ENCODE measurements around the gene TRMT2A.

The TRMT2A gene

DNA sequence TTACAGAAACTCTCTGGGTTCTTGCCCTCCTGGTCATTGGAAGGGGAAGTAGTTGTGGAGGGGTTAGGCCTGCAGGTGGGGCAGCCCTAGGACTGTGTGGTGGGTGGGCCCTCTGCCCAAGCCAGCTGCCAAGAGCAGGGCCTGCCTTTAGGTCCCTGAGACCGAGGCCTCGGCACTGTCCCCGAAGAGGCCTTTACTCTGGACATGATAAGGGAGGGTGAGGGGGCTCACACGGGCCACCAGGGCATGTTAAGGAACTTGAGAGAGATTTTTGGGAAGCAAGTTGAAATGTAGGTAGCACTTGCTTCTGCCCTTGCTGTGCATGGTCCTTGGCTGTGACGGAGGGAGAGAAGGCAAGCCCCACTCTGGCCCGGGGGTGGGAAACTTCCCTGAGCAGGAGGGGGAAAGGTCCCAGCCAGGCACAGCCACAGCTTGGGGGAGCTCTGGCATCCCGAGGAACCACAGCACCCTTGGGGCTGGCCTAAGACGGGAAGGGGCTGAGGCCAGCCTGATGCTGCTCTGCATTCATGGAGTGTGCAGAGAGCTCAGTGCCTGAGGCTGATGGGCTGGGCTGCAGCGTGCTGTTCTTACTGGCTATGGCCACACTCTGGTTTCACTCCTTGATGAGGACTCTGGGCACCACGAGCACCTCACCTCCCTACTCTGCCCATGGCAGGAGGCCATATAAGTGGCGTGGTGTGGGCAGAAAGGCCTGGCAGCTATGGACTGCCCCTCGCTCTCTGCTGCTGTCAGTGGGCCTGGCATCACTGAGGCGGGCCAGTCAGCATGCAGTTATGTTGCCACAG, 8.9 kb downstream of the TRMT2A start:
- H3F3A ChIP-seq (ENCODE audit: insufficient read depth) = peaks cover 15% of the 10 kb centered on the region

GRCh38 chr22:20107471-20107901, 9.5 kb downstream of the TRMT2A start:
- no peaks in the 10 kb centered on the region for H3K9me2 ChIP-seq (replicated peaks; ENCODE audit: insufficient read depth, low read length)
- no peaks in the 10 kb centered on the region for H3K79me2 ChIP-seq (ENCODE audit: insufficient read depth, low read length)
- H3F3A ChIP-seq (ENCODE audit: insufficient read depth) = peaks cover 15% of the 10 kb centered on the region
- H3K4me2 ChIP-seq (ENCODE audit: low read depth, low read length, poor library complexity, severe bottlenecking) = no peak overlapping the region
- no peaks in the 10 kb centered on the region for H3K36me3 ChIP-seq (ENCODE audit: low read length)
- no peak overlapping the region for H2AFZ ChIP-seq (ENCODE audit: low read depth, low read length, severe bottlenecking)
- H3K4me3 ChIP-seq (ENCODE audit: insufficient read depth, low read length, poor library complexity, severe bottlenecking) = no peak overlapping the region
- H3K9ac ChIP-seq (ENCODE audit: low read length) = no peak overlapping the region
- TF ChIP-seq, protein P1, sequence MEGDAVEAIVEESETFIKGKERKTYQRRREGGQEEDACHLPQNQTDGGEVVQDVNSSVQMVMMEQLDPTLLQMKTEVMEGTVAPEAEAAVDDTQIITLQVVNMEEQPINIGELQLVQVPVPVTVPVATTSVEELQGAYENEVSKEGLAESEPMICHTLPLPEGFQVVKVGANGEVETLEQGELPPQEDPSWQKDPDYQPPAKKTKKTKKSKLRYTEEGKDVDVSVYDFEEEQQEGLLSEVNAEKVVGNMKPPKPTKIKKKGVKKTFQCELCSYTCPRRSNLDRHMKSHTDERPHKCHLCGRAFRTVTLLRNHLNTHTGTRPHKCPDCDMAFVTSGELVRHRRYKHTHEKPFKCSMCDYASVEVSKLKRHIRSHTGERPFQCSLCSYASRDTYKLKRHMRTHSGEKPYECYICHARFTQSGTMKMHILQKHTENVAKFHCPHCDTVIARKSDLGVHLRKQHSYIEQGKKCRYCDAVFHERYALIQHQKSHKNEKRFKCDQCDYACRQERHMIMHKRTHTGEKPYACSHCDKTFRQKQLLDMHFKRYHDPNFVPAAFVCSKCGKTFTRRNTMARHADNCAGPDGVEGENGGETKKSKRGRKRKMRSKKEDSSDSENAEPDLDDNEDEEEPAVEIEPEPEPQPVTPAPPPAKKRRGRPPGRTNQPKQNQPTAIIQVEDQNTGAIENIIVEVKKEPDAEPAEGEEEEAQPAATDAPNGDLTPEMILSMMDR (IDR thresholded peaks at IDR 0.05; ENCODE audit: insufficient read depth, low read length, poor library complexity, severe bottlenecking) = no peak
- no peak for TF ChIP-seq EZH2phosphoT487 (conservative IDR thresholded peaks at IDR 0.05; ENCODE audit: low read length)
- no peaks in the 10 kb centered on the region for H3K9me3 ChIP-seq (ENCODE audit: insufficient read depth, low read length)
- H3K27ac ChIP-seq (ENCODE audit: low read depth, low read length) = no peak overlapping the region
- H4K20me1 ChIP-seq (ENCODE audit: low read depth, low read length) = no peaks in the 10 kb centered on the region
- no peaks in the 10 kb centered on the region for H3K27me3 ChIP-seq (ENCODE audit: low read length)

More for the DNA sequence above, 8.9 kb downstream of the TRMT2A start:
- no peak overlapping the region for H3K4me2 ChIP-seq (ENCODE audit: low read depth, low read length, poor library complexity, severe bottlenecking)
- H4K20me1 ChIP-seq (ENCODE audit: low read depth, low read length) = no peaks in the 10 kb centered on the region
- H3K27me3 ChIP-seq (ENCODE audit: low read length) = no peaks in the 10 kb centered on the region
- no peaks in the 10 kb centered on the region for H3K9me3 ChIP-seq (ENCODE audit: insufficient read depth, low read length)
- H3K79me2 ChIP-seq (ENCODE audit: insufficient read depth, low read length) = no peaks in the 10 kb centered on the region
- TF ChIP-seq, protein P1 (IDR thresholded peaks at IDR 0.05; ENCODE audit: insufficient read depth, low read length, poor library complexity, severe bottlenecking) = no peak
- TF ChIP-seq EZH2phosphoT487 (conservative IDR thresholded peaks at IDR 0.05; ENCODE audit: low read length) = no peak
- no peak overlapping the region for H3K4me3 ChIP-seq (ENCODE audit: insufficient read depth, low read length, poor library complexity, severe bottlenecking)
- no peaks in the 10 kb centered on the region for H3K36me3 ChIP-seq (ENCODE audit: low read length)
- no peak overlapping the region for H2AFZ ChIP-seq (ENCODE audit: low read depth, low read length, severe bottlenecking)
- no peak overlapping the region for H3K27ac ChIP-seq (ENCODE audit: low read depth, low read length)
- H3K9ac ChIP-seq (ENCODE audit: low read length) = no peak overlapping the region
- no peaks in the 10 kb centered on the region for H3K9me2 ChIP-seq (replicated peaks; ENCODE audit: insufficient read depth, low read length)

GRCh38 chr22:20106849-20107237, 10.2 kb downstream of the TRMT2A start:
- no peak overlapping the region for H3K4me3 ChIP-seq (ENCODE audit: insufficient read depth, low read length, poor library complexity, severe bottlenecking)
- H3K9me2 ChIP-seq (replicated peaks; ENCODE audit: insufficient read depth, low read length) = no peaks in the 10 kb centered on the region
- no peaks in the 10 kb centered on the region for H3K27me3 ChIP-seq (ENCODE audit: low read length)
- H3K9ac ChIP-seq (ENCODE audit: low read length) = no peak overlapping the region
- no peak overlapping the region for H3K4me2 ChIP-seq (ENCODE audit: low read depth, low read length, poor library complexity, severe bottlenecking)
- H3F3A ChIP-seq (ENCODE audit: insufficient read depth) = peaks cover 12% of the 10 kb centered on the region
- no peaks in the 10 kb centered on the region for H4K20me1 ChIP-seq (ENCODE audit: low read depth, low read length)
- no peaks in the 10 kb centered on the region for H3K79me2 ChIP-seq (ENCODE audit: insufficient read depth, low read length)
- no peak for TF ChIP-seq EZH2phosphoT487 (conservative IDR thresholded peaks at IDR 0.05; ENCODE audit: low read length)
- TF ChIP-seq, protein P1 (IDR thresholded peaks at IDR 0.05; ENCODE audit: insufficient read depth, low read length, poor library complexity, severe bottlenecking) = no peak
- no peak overlapping the region for H3K27ac ChIP-seq (ENCODE audit: low read depth, low read length)
- H3K36me3 ChIP-seq (ENCODE audit: low read length) = no peaks in the 10 kb centered on the region
- H3K9me3 ChIP-seq (ENCODE audit: insufficient read depth, low read length) = no peaks in the 10 kb centered on the region
- no peak overlapping the region for H2AFZ ChIP-seq (ENCODE audit: low read depth, low read length, severe bottlenecking)

Data from SU-DHL-6 (cell line).